Bladder microvascular endothelial cell (primary cell): Measurements from ENCODE around the gene PRM3. TPM values are rescaled to one million over a fixed set of nuclear protein-coding genes. Genes with fewer than 3 reads are reported as not detected.

Source experiments
- total RNA-seq: library from RNA; depleted of rRNA; stranded (reverse); fragments of >200 nt; gene quantifications from 2 replicates; pipeline ENCODE4 v1.2.3, GENCODE V29; 2014

The PRM3 gene
- total RNA-seq, result not detected in 2 replicates

GRCh38 chr16:11272921-11273720, at the start of gene PRM3:
Gene PRM3 (minus strand): TSS chr16:11273629. CDS start chr16:11273595, 34 bp downstream.

GRCh38 chr16:11280616-11281522, 7.4 kb upstream of the PRM3 start, which contains the start of gene PRM1:
Gene PRM1 (minus strand): TSS chr16:11281330. CDS start chr16:11281238, 92 bp downstream.

GRCh38 chr16:11276143-11276895, 2.9 kb upstream of the PRM3 start, which contains the start of gene PRM2:
Gene PRM2 (minus strand): TSS chr16:11276480. CDS start chr16:11276370, 110 bp downstream.

GRCh38 chr16:11268921-11269375, 4.5 kb downstream of the PRM3 start, which contains the start of gene TNP2:
Gene TNP2 (minus strand): TSS chr16:11269325. CDS start chr16:11269262, 63 bp downstream.

GRCh38 chr16:11255737-11256660, 17.4 kb downstream of the PRM3 start, which contains the start of gene SOCS1:
Gene SOCS1 (minus strand): TSS chr16:11256204. CDS start chr16:11255478, 726 bp downstream.

Other genes starting within 250 kb of the PRM3 start
- 0.16 and 0.50 TPM in 2 replicates for gene SOCS1, start 17.4 kb downstream of the PRM3 start, total RNA-seq
- gene TNP2, start 4.3 kb downstream of the PRM3 start, total RNA-seq, result not detected in 2 replicates
- gene PRM2, start 2.9 kb upstream of the PRM3 start, total RNA-seq, result not detected in 2 replicates
- not detected in 2 replicates for gene PRM1, start 7.7 kb upstream of the PRM3 start, total RNA-seq
- gene RMI2, start 71.8 kb upstream of the PRM3 start, total RNA-seq, result 5.3 and 6.8 TPM in 2 replicates